Thymus (tissue), 11 donors: ENCODE data around the gene CALCOCO2. TPM values are rescaled to one million over a fixed set of nuclear protein-coding genes. Genes with fewer than 3 reads are reported as not detected.
"Not testable (repeated sequence)": the region's sequence is repeated elsewhere in the genome, so short reads cannot be mapped to it uniquely, and the experiment has no call there.

Source experiments
- DNase-seq, 9 donors: peaks; one replicate each; pipeline ENCODE4 v3.0.0-alpha.2; 2013; ENCODE audit warnings: low spot score in 9 of 9, low read depth in 6 of 9, missing footprints in 1 of 9
- H3K27ac ChIP-seq, 2 donors: one replicate each; pipeline ENCODE4 v1.5.1; 2013; ENCODE audit warnings: control low read depth in 1 of 2, low read depth in 1 of 2, low read length in 1 of 2, mild to moderate bottlenecking in 1 of 2, moderate library complexity in 1 of 2
- H3K27me3 ChIP-seq, 2 donors: one replicate each; pipeline ENCODE4 v1.5.1; 2013; ENCODE audit warnings: low read length in 1 of 2; ENCODE audit not compliant: control insufficient read depth in 2 of 2, insufficient read depth in 1 of 2
- H3K36me3 ChIP-seq, 2 donors: one replicate each; pipeline ENCODE4 v1.5.1; 2013; ENCODE audit warnings: low read length in 1 of 2, mild to moderate bottlenecking in 1 of 2, moderate library complexity in 1 of 2; ENCODE audit not compliant: control insufficient read depth in 2 of 2, insufficient read depth in 2 of 2
- H3K4me1 ChIP-seq, 2 donors: one replicate each; pipeline ENCODE4 v1.5.1; 2013; ENCODE audit warnings: low read length in 2 of 2; ENCODE audit not compliant: control insufficient read depth in 2 of 2, insufficient read depth in 2 of 2
- H3K4me3 ChIP-seq, 2 donors: one replicate each; pipeline ENCODE4 v1.5.1; 2013; ENCODE audit warnings: low read length in 2 of 2, control low read depth in 1 of 2, mild to moderate bottlenecking in 1 of 2
- H3K9me3 ChIP-seq, 2 donors: one replicate each; pipeline ENCODE4 v1.5.1; 2013; ENCODE audit warnings: low read length in 1 of 2, mild to moderate bottlenecking in 1 of 2; ENCODE audit not compliant: control insufficient read depth in 2 of 2, insufficient read depth in 1 of 2
- WGBS: extraction: QIAGEN DNeasy Blood & Tissue Kit; methylation state at CpG from one replicate; pipeline ENCODE4 v1.1.7; 2013; 5-methylcytosine and 5-hydroxymethylcytosine counted together
- polyA plus RNA-seq: library from polyadenylated mRNA; stranded (reverse); fragments of 200-250 nt; gene quantifications from one replicate; pipeline ENCODE4 v1.2.3, GENCODE V29; 2013
- total RNA-seq: library from RNA; stranded (reverse); fragments of 120-200 nt; gene quantifications from one replicate; pipeline ENCODE4 v1.2.4, GENCODE V29; 2013
- donor health status: healthy.

The CALCOCO2 gene
- total and polyA plus RNA-seq, 2 donors: 30.8 to 90.6 TPM

- Histone ChIP-seq H3K9me3 (no peaks in the 10 kb centered on the region), H3K27me3 (no peaks in the 10 kb centered on the region), H3K27ac (no peak overlapping the region), H3K4me3 (no peak overlapping the region), H3K36me3 (peaks cover 47 to 62% of the 10 kb centered on the region in 2 donors), H3K4me1 (peaks cover 0 to 7% of the 10 kb centered on the region in 2 donors)
- DNase-seq: no peak
- WGBS: 98% methylated on average over 3 of the region's 3 CpGs
Observed at GRCh38 chr17:48860034-48860433, 29.2 kb downstream of the CALCOCO2 start.

- no peak overlapping the region for H3K4me3 ChIP-seq
- H3K27me3 ChIP-seq: no peaks in the 10 kb centered on the region
- WGBS: 97% methylated on average over 4 of the region's 4 CpGs
- H3K9me3 ChIP-seq: no peaks in the 10 kb centered on the region
- DNase-seq: no peak
- no peak overlapping the region for H3K27ac ChIP-seq
- H3K4me1 ChIP-seq: peaks cover 0 to 3% of the 10 kb centered on the region in 2 donors
- H3K36me3 ChIP-seq: peaks cover 43 to 59% of the 10 kb centered on the region in 2 donors
Observed at GRCh38 chr17:48860456-48860855, 29.6 kb downstream of the CALCOCO2 start.

- Histone ChIP-seq H3K27me3 (no peaks in the 10 kb centered on the region), H3K9me3 (no peaks in the 10 kb centered on the region), H3K36me3 (peaks cover 15 to 16% of the 10 kb centered on the region in 2 donors), H3K4me1 (no peaks in the 10 kb centered on the region), H3K4me3 (no peak overlapping the region), H3K27ac (no peak overlapping the region)
- DNase-seq: no peak
- WGBS: 87% methylated on average over 3 of the region's 3 CpGs
Observed at GRCh38 chr17:48868916-48869500, 38.2 kb downstream of the CALCOCO2 start.

- Histone ChIP-seq H3K27me3 (no peaks in the 10 kb centered on the region), H3K27ac (no peak overlapping the region), H3K36me3 (peaks cover 8% of the 10 kb centered on the region in 2 donors), H3K4me3 (no peak overlapping the region), H3K9me3 (no peaks in the 10 kb centered on the region), H3K4me1 (no peaks in the 10 kb centered on the region)
- WGBS: 94% methylated on average over 6 of the region's 6 CpGs
- no peak for DNase-seq
Observed at GRCh38 chr17:48869821-48870318, 39.0 kb downstream of the CALCOCO2 start.

GRCh38 chr17:48871035-48871550, 40.3 kb downstream of the CALCOCO2 start:
- 59% methylated on average over 4 of the region's 4 CpGs for WGBS
- H3K36me3 ChIP-seq: peaks cover 2 to 3% of the 10 kb centered on the region in 2 donors
- no peak overlapping the region for H3K27ac ChIP-seq

GRCh38 chr17:48871551-48872351, 40.9 kb downstream of the CALCOCO2 start:
- DNase-seq: no peak
- no peaks in the 10 kb centered on the region for H3K4me1 ChIP-seq

More at GRCh38 chr17:48871035-48871550, 40.3 kb downstream of the CALCOCO2 start:
- H3K4me1 ChIP-seq: no peaks in the 10 kb centered on the region
- H3K27me3 ChIP-seq: no peaks in the 10 kb centered on the region
- no peak for DNase-seq
- H3K9me3 ChIP-seq: no peaks in the 10 kb centered on the region
- no peak overlapping the region for H3K4me3 ChIP-seq

GRCh38 chr17:48872409-48872808, 41.6 kb downstream of the CALCOCO2 start:
- not testable (repeated sequence) for H3K27ac ChIP-seq, H3K9me3 ChIP-seq

More at GRCh38 chr17:48871551-48872351, 40.9 kb downstream of the CALCOCO2 start:
- H3K4me3 ChIP-seq: no peak overlapping the region
- no peaks in the 10 kb centered on the region for H3K36me3 ChIP-seq
- H3K9me3 ChIP-seq: no peaks in the 10 kb centered on the region
- no peak overlapping the region for H3K27ac ChIP-seq
- WGBS: 88% methylated on average over 11 of the region's 11 CpGs
- H3K27me3 ChIP-seq: no peaks in the 10 kb centered on the region

GRCh38 chr17:48873209-48873608, 42.4 kb downstream of the CALCOCO2 start:
- H3K9me3 ChIP-seq: no peaks in the 10 kb centered on the region
- H3K4me1 ChIP-seq: no peaks in the 10 kb centered on the region
- no peaks in the 10 kb centered on the region for H3K27me3 ChIP-seq
- 95% methylated on average over 1 of the region's 1 CpG for WGBS
- no peak overlapping the region for H3K4me3 ChIP-seq
- no peak for DNase-seq
- H3K27ac ChIP-seq: no peak overlapping the region
- H3K36me3 ChIP-seq: no peaks in the 10 kb centered on the region

More at GRCh38 chr17:48872409-48872808, 41.6 kb downstream of the CALCOCO2 start:
- H3K4me3 ChIP-seq, H3K27me3 ChIP-seq, H3K4me1 ChIP-seq, H3K36me3 ChIP-seq, DNase-seq: not testable (repeated sequence)
- WGBS: 96% methylated on average over 3 of the region's 3 CpGs
